ENCODE measurements around the gene RFX8. TPM values are rescaled to one million over a fixed set of nuclear protein-coding genes. Genes with fewer than 3 reads are reported as not detected.
"Not testable (repeated sequence)": the region's sequence is repeated elsewhere in the genome, so short reads cannot be mapped to it uniquely, and the experiment has no call there.

Gene RFX8
- total RNA-seq, 6 experiments from 2014 or later = 2.8 to 8.0 (median 5.3) TPM

DNA sequence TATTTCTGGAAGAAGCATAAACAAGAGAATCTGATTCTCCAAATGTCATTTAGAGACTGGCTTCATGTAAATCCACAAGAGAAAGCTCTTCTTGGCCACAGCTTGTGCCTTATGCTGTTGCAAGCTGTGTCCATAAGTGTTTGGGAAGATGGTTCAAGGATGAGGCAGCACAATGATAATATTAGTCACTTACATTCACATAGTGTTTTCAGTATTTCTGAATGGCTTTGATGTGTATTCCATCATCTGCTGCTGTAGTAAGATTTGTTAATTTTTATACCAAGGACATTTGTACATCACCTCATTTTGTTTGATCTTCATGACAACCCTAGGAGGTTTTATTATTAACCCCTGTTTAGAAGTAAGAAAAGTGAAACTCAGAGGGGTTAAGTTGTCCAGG, 117.5 kb downstream of the RFX8 start:
- DNase-seq = peak; percentile 7

GRCh38 chr2:101356521-101356920, 118.4 kb downstream of the RFX8 start:
- Mint-ChIP-seq H3K4me1 (ENCODE audit: low read depth) (peaks cover 24% of the 10 kb centered on the region), H3K36me3 (ENCODE audit: low read depth) (no peaks in the 10 kb centered on the region), H3K4me3 (no peak overlapping the region), H3K27ac (no peak overlapping the region), H3K27me3 (ENCODE audit: insufficient read depth) (peaks cover 3% of the 10 kb centered on the region), H3K9me3 (no peaks in the 10 kb centered on the region)
- TF ChIP-seq CTCF (IDR thresholded peaks at IDR 0.05) = no peak
- no peak for DNase-seq

More for the DNA sequence above, 117.5 kb downstream of the RFX8 start:
- peaks cover 24% of the 10 kb centered on the region for H3K4me1 Mint-ChIP-seq (ENCODE audit: low read depth)
- H3K36me3 Mint-ChIP-seq (ENCODE audit: low read depth) = no peaks in the 10 kb centered on the region
- H3K9me3 Mint-ChIP-seq = no peaks in the 10 kb centered on the region
- H3K27me3 Mint-ChIP-seq (ENCODE audit: insufficient read depth) = peaks cover 11% of the 10 kb centered on the region
- no peak for TF ChIP-seq CTCF (IDR thresholded peaks at IDR 0.05)
- no peak overlapping the region for H3K4me3 Mint-ChIP-seq
- no peak overlapping the region for H3K27ac Mint-ChIP-seq

DNA sequence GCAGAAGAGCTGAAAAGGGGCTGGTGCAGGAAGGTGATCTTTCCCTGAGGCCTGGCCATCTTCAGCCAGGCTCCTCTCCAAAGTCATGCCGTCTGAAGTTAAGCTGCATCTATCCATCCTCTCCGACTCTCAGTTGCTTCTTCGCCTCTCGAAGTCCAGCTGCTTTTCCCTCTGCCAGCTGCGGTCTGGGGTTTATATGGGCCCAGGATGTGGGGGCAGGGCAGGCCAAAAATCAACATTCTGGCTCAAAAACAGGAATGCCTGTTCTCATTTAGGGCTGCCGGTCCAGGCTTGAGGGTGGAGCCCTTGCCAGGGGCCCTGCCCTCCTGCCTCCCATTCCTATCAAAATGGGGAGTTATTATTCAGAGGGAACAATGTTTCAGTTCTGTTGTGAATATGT, 118.9 kb downstream of the RFX8 start:
- Mint-ChIP-seq H3K4me1 (ENCODE audit: low read depth) (peaks cover 24% of the 10 kb centered on the region), H3K9me3 (no peaks in the 10 kb centered on the region)
- no peak for DNase-seq

GRCh38 chr2:101355401-101356054, 119.4 kb downstream of the RFX8 start:
- Mint-ChIP-seq H3K4me1 (ENCODE audit: low read depth) (peaks cover 24% of the 10 kb centered on the region), H3K9me3 (no peaks in the 10 kb centered on the region), H3K27me3 (ENCODE audit: insufficient read depth) (peaks cover 2% of the 10 kb centered on the region; the same call in 1 of the 2 replicates), H3K4me3 (no peak overlapping the region), H3K36me3 (ENCODE audit: low read depth) (no peaks in the 10 kb centered on the region), H3K27ac (no peak overlapping the region)
- no peak for DNase-seq
- no peak for TF ChIP-seq CTCF (IDR thresholded peaks at IDR 0.05)

More for the DNA sequence above, 118.9 kb downstream of the RFX8 start:
- H3K27me3 Mint-ChIP-seq (ENCODE audit: insufficient read depth) = peaks cover 2% of the 10 kb centered on the region; the same call in 1 of the 2 replicates
- H3K4me3 Mint-ChIP-seq = no peak overlapping the region
- no peak overlapping the region for H3K27ac Mint-ChIP-seq
- TF ChIP-seq CTCF (IDR thresholded peaks at IDR 0.05) = no peak
- H3K36me3 Mint-ChIP-seq (ENCODE audit: low read depth) = no peaks in the 10 kb centered on the region

DNA sequence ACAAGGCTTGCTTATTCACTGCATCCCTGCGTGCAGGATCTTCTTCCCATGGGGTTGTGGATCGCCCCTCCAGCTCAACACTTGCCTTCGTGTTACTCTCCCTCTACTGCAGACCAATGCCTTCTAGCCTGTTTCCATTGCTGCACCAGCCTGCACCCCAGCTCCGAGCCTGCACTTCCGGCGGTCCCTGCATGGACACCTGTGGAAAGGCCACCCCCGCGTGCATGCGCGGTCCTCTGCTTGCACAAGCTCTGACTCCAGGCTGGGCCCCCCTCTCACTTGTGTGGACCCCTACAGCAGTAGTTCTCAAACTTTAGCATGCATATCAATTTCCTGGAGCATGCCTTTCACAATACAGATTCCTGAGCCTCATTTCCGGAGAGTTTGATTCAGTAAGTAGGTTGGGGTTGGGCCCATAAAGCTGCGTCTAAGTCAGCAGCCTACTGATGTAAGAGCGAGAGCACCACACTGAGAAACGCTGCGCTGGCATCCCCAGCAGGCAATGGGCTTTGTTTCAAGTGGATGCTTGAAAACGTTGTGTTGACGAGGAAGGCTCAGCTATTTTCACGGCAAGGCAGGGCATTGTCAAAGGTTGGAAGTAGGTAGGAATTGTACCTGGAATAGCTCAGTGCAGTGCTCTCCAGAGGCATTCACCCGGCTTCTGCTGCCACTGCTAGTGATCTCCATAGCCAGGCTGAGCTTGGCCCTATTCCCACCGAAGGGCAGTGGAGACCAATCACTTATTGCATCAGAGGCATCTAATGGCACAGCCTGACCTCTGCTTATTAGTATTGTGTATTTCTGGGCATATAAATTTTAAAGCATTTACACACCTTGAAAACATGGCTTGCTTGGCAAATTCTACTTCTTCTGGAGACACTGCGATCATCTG, 120.2 kb downstream of the RFX8 start:
- no peaks in the 10 kb centered on the region for H3K36me3 Mint-ChIP-seq (ENCODE audit: low read depth)
- no peaks in the 10 kb centered on the region for H3K9me3 Mint-ChIP-seq
- no peak for DNase-seq
- H3K4me3 Mint-ChIP-seq = no peak overlapping the region
- peaks cover 17% of the 10 kb centered on the region for H3K4me1 Mint-ChIP-seq (ENCODE audit: low read depth)
- no peak overlapping the region for H3K27ac Mint-ChIP-seq
- peaks cover 2% of the 10 kb centered on the region; the same call in 1 of the 2 replicates for H3K27me3 Mint-ChIP-seq (ENCODE audit: insufficient read depth)
- no peak for TF ChIP-seq CTCF (IDR thresholded peaks at IDR 0.05)

- not testable (repeated sequence) for H3K4me3 Mint-ChIP-seq; H3K27me3 Mint-ChIP-seq (ENCODE audit: insufficient read depth); H3K27ac Mint-ChIP-seq; DNase-seq; H3K36me3 Mint-ChIP-seq (ENCODE audit: low read depth); H3K9me3 Mint-ChIP-seq
- H3K4me1 Mint-ChIP-seq (ENCODE audit: low read depth) = peaks cover 17% of the 10 kb centered on the region
Observed at GRCh38 chr2:101352631-101353030, 122.3 kb downstream of the RFX8 start.
